ENCODE data around the gene PRKCSH. TPM values are rescaled to one million over a fixed set of nuclear protein-coding genes. Genes with fewer than 3 reads are reported as not detected.

PRKCSH gene
- total RNA-seq (2022; extraction: Qiagen RNA extraction; ENCODE audit: low read depth): 216 to 282 TPM (median 266 TPM) in 5 replicates

DNA sequence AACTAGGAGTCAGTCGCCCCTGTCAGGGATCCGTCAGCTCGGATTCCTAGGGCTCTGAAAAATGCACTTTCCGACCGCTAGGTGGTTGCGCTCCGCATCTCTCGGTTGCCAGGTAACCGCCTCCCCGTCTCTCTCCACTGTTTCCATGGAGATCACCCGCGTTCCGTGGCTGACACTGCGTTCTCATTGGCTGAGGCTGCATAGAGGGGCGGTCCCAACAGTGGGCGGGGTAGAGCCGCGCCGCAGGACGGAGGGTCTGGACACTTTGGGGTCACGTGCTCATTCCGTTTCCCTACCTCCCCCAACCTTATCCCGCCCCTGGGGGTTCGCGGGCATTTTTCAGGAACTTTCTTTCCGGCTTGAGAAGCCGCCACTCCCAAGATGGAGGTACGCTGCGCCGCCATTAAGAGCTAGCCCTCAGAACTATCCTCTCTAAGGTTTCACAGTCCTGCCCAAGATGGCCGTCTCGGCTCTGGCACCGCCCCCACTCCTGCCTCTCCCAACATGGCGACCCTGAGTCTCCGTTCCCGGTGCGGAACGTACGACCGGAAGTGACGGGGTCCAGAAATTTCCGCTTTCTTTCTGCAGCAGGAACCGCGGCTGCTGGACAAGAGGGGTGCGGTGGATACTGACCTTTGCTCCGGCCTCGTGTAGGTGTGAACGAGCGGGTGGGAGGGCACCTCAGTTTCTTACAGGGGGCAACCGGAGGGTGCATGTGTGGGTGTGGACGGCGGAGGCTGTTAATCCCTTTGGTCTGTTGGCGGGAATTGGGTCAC lies at the start of gene PRKCSH, which contains the start of gene ODAD3:
TSS of gene PRKCSH (plus strand) at position 579 of the 776 bp plus-strand sequence. CDS start 483 bp downstream, outside the sequence.
TSS of gene ODAD3 (minus strand) at position 65 of the 776 bp plus-strand sequence. CDS start 105 bp downstream, outside the sequence.

GRCh38 chr19:11418549-11419506 lies 16.6 kb upstream of the PRKCSH start, which contains the start of gene RGL3:
RGL3 (minus strand) TSS chr19:11419314; CDS start chr19:11419278, 36 bp downstream.

GRCh38 chr19:11480715-11481533 lies 45.5 kb downstream of the PRKCSH start, which contains the start of gene ELAVL3:
ELAVL3 (minus strand) TSS chr19:11481046; CDS start chr19:11480608, 438 bp downstream.

Other genes starting within 250 kb of the PRKCSH start
- 34.6 to 59.3 TPM (median 46.8 TPM) in 5 replicates for gene KANK2, start 238.1 kb upstream of the PRKCSH start, total RNA-seq (2022; extraction: Qiagen RNA extraction; ENCODE audit: low read depth)
- gene ANGPTL8, start 196.0 kb upstream of the PRKCSH start, total RNA-seq (2022; extraction: Qiagen RNA extraction; ENCODE audit: low read depth): not detected in 5 replicates
- 5.3 to 11.8 TPM (median 9.6 TPM) in 5 replicates for gene DOCK6, start 173.1 kb upstream of the PRKCSH start, total RNA-seq (2022; extraction: Qiagen RNA extraction; ENCODE audit: low read depth)
- not detected in 5 replicates for gene TSPAN16, start 139.5 kb upstream of the PRKCSH start, total RNA-seq (2022; extraction: Qiagen RNA extraction; ENCODE audit: low read depth)
- gene RAB3D, start 96.0 kb upstream of the PRKCSH start, total RNA-seq (2022; extraction: Qiagen RNA extraction; ENCODE audit: low read depth): 3.2 to 4.8 TPM (median 3.7 TPM) in 5 replicates
- 85.8 to 127 TPM (median 117 TPM) in 5 replicates for gene TMEM205, start 89.4 kb upstream of the PRKCSH start, total RNA-seq (2022; extraction: Qiagen RNA extraction; ENCODE audit: low read depth)
- gene CCDC159, start 89.1 kb upstream of the PRKCSH start, total RNA-seq (2022; extraction: Qiagen RNA extraction; ENCODE audit: low read depth): 2.5 to 5.1 TPM (median 4.9 TPM) in 5 replicates
- 5.8 to 10.6 TPM (median 9.4 TPM) in 5 replicates for gene PLPPR2, start 80.2 kb upstream of the PRKCSH start, total RNA-seq (2022; extraction: Qiagen RNA extraction; ENCODE audit: low read depth)
- gene SWSAP1, start 61.0 kb upstream of the PRKCSH start, total RNA-seq (2022; extraction: Qiagen RNA extraction; ENCODE audit: low read depth): 1.1 to 2.5 TPM (median 2.1 TPM) in 5 replicates
- gene EPOR, start 51.3 kb upstream of the PRKCSH start, total RNA-seq (2022; extraction: Qiagen RNA extraction; ENCODE audit: low read depth): 2.7 to 6.1 TPM (median 4.9 TPM) in 5 replicates
- gene RGL3, start 16.3 kb upstream of the PRKCSH start, total RNA-seq (2022; extraction: Qiagen RNA extraction; ENCODE audit: low read depth): 1.7 to 2.7 TPM (median 2.2 TPM) in 5 replicates
- gene ODAD3, start 514 bp upstream of the PRKCSH start, total RNA-seq (2022; extraction: Qiagen RNA extraction; ENCODE audit: low read depth): 1.1 to 2.1 TPM (median 1.3 TPM) in 5 replicates
- gene ELAVL3, start 45.4 kb downstream of the PRKCSH start, total RNA-seq (2022; extraction: Qiagen RNA extraction; ENCODE audit: low read depth): 0.05 to 0.19 TPM (median 0.13 TPM) in 3 of 5 replicates, not detected in the others
- 2.8 to 4.9 TPM (median 4.0 TPM) in 5 replicates for gene ZNF653, start 70.2 kb downstream of the PRKCSH start, total RNA-seq (2022; extraction: Qiagen RNA extraction; ENCODE audit: low read depth)
- 22.5 to 35.8 TPM (median 34.6 TPM) in 5 replicates for gene ECSIT, start 93.5 kb downstream of the PRKCSH start, total RNA-seq (2022; extraction: Qiagen RNA extraction; ENCODE audit: low read depth)
- gene CNN1, start 103.2 kb downstream of the PRKCSH start, total RNA-seq (2022; extraction: Qiagen RNA extraction; ENCODE audit: low read depth): 0.17 to 0.68 TPM (median 0.42 TPM) in 5 replicates
- 84.5 to 121 TPM (median 104 TPM) in 5 replicates for gene ELOF1, start 123.6 kb downstream of the PRKCSH start, total RNA-seq (2022; extraction: Qiagen RNA extraction; ENCODE audit: low read depth)
- 0.41 TPM in 1 of 5 replicates, not detected in the others for gene ACP5, start 142.0 kb downstream of the PRKCSH start, total RNA-seq (2022; extraction: Qiagen RNA extraction; ENCODE audit: low read depth)
- 3.4 to 5.5 TPM (median 3.6 TPM) in 5 replicates for gene ZNF627, start 161.8 kb downstream of the PRKCSH start, total RNA-seq (2022; extraction: Qiagen RNA extraction; ENCODE audit: low read depth)

Data from A549 treated with ZK216348 at 1 μM for 4 hours (cell line).